GM13976 (cell line): ENCODE results near the gene NAA25.
"Not testable (repeated sequence)": the region's sequence is repeated elsewhere in the genome, so short reads cannot be mapped to it uniquely, and the experiment has no call there.

Experiments
- DNase-seq: peaks from one replicate; pipeline ENCODE4 v3.0.0; 2012; ENCODE audit warnings: low spot score
- in situ Hi-C: fragments of 300-500 bp; cut with MboI; formaldehyde crosslinking; loops from one replicate; pipeline ENCODE4 v1.12.0; 2022; ENCODE audit warnings: low sequenced_read_pairs, mixed read lengths, inconsistent platforms; ENCODE audit not compliant: unreplicated experiment
- TF ChIP-seq, protein P1 (sequence below): IDR thresholded peaks from 2 replicates; pipeline ENCODE4 v1.5.1; 2012; ENCODE audit warnings: borderline replicate concordance, mild to moderate bottlenecking; ENCODE audit not compliant: insufficient read depth; ENCODE audit errors: extremely low read depth, missing control alignments, control extremely low read depth

NAA25 gene

DNA sequence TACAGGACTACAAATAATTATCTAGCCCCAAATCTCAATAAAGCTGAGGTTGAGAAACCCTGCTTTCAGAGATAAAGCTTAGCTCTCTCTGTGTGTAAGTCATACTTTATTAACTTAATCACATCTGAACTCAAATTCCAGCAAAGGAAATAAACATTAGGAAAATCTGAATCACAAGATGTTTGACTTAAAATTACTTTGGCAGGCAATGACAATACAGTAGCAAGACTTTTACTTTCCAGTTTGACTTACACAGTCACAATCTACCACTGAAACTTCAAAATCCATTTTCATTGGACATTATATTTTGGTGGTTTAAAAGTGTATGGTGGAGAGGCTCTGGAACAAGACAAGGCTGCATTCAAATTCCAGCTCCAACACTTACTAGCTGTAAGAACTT is 107.0 kb downstream of the NAA25 start:
- in situ Hi-C loops = no loop called here
- TF ChIP-seq, protein P1, sequence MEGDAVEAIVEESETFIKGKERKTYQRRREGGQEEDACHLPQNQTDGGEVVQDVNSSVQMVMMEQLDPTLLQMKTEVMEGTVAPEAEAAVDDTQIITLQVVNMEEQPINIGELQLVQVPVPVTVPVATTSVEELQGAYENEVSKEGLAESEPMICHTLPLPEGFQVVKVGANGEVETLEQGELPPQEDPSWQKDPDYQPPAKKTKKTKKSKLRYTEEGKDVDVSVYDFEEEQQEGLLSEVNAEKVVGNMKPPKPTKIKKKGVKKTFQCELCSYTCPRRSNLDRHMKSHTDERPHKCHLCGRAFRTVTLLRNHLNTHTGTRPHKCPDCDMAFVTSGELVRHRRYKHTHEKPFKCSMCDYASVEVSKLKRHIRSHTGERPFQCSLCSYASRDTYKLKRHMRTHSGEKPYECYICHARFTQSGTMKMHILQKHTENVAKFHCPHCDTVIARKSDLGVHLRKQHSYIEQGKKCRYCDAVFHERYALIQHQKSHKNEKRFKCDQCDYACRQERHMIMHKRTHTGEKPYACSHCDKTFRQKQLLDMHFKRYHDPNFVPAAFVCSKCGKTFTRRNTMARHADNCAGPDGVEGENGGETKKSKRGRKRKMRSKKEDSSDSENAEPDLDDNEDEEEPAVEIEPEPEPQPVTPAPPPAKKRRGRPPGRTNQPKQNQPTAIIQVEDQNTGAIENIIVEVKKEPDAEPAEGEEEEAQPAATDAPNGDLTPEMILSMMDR = no peak
- no peak for DNase-seq

DNA sequence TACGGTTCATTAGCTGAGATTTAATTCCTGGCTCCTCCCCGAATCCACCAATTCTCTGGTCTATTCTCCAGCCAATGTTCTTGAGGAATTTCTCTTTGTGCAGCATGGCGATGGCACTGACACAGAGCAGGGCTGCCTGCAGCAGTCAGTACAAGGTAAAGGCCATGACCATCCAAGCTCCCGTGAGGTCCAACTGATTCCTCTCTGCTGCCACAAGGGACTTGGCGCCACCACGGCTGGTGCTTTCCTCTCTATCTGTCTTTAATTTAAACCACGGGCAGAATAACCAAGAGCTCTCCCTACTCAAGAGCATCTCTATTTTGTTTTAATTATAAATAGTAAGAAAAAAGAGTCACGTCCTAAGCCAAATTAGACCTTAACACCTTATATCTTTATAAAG is 107.8 kb downstream of the NAA25 start:
- TF ChIP-seq, protein P1 = no peak
- in situ Hi-C loops = no loop called here
- DNase-seq = no peak

DNA sequence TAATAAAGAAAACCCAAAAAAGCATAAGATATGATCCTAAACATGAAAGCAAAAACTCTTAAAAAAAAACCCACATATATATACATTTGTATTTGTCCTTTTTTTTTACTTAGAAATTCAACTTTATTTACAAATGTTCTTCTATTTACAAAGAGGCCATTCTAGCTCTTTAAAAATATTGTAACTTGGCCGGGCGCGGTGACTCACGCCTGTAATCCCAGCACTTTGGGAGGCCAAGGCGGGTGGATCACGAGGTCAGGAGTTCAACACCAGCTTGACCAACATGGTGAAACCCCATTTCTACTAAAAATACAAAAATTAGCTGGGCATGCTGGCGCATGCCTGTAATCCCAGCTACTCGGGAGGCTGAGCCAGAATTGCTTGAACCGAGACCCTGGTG is 109.5 kb downstream of the NAA25 start:
- in situ Hi-C loops, DNase-seq: not testable (repeated sequence)

DNA sequence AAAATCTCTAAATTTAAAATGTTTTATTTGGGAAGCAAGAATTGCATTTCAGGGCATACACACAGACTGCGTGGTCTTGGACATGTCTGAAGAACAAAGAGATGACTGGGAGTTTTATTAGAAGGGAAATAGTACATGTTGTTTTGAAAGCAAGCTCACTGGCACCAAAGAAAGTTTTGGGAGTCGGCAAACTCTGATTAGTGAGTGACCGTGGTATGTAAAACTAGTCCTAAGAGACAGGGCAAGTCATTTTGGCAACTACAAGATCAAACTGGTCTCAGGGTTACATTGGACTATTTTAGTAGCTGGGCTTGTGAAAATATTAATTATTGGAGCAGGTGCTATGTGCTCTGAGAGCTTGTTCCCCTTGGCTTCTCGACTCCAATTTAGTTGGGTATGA is 110.6 kb downstream of the NAA25 start:
- TF ChIP-seq, protein P1 = no peak
- in situ Hi-C loops = no loop called here
- DNase-seq = no peak

DNA sequence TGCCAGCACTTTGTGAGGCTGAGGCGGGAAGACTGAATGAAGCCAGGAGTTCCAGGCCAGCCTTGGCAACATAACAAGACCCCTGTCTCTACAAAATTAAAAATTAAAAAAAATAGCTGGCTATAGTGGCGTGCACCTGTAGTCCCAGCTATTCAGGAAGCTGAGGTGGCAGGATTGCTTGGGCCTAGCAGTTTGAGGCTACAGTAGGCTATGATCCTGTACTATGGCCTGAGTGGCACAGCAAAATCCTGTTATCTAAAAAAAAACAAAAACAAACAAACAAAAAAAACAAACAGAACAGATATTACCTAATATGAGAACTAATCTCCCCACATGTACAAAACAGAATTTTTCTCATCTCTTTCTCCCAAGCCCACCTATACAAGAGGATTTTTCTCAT is 111.3 kb downstream of the NAA25 start:
- no peak for DNase-seq
- in situ Hi-C loops = no loop called here
- TF ChIP-seq, protein P1 = no peak

DNA sequence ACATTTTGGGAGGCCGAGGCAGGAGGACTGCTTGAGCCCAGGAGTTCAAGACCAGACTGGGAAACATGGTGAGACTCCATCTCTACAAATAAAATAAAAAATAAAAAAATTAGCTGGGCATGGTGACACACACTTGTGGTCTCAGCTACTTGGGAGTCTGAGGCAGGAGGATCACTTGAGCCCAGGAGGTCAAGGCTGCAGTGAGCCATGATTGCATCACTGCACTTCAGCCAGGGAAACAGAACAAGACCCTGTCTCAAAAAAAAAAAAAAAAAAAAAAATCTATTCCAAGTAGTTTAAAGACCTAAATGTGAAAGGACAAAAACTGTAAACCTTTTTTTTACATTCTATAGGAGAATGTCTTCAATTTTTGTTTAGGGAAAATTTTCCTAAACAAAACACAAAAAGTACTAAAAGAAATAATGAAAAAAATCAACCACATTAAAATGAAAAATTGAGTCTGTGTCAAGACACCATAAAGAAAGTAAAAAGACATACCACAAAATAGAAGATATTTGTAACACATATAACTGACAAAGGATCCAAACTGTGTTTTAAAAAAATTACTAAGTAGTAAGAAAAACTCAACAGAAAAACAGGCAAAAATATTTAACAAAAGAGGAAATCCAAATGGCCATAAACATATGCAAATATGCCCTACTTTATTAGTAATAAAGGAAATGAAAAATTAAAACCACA is 112.7 kb downstream of the NAA25 start:
- TF ChIP-seq, protein P1 = no peak
- DNase-seq = no peak
- in situ Hi-C loops = no loop called here

DNA sequence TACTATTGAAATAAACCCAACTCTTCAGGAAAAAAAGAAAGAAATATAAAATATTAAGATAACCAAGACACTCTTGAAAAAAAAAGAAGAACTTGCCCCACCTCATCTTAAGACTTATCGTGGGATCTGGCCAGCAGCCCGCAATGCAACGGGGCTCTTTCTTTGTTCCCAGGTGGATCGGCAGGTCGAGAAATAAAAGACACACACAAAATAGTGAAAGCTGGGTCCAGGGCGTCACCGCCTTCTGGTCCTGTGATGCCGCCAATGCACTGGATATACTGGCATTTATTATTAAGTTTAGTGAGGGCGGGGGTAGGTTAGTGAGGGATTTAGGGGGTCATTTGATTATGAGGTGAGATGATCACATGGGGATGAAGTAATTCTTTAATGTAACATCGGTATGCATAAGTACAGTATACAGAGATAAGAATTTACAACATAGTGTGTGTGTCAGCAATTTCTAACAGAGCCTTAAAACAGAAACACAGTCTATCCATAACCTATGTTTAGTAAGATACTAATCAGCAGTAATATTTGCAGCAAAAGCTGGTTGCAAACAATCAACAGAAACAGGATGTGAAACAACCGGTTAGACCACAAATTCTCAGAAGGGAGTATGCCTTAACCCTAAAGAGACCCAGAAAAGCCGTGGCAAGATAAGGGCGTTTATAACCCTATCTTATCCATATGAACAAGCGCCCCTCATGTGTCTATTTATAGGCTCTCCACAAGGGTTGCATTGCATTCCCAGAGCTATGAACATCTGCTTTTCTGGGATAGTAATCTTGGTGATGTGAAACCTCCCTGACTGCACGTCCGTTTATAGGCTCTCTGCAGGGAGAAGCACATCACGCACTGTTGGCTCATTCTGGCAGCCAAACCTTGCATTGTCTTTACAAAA is 114.1 kb downstream of the NAA25 start:
- in situ Hi-C loops = not testable (repeated sequence)
- DNase-seq = peak; percentile 41
